WTC11 (cell line): ENCODE data around the gene MAPKAPK3. TPM values are rescaled to one million over a fixed set of nuclear protein-coding genes. Genes with fewer than 3 reads are reported as not detected.

Experiments
- ATAC-seq: fragments of 200-7000 bp; cut with Tn5 transposase; 2 replicates; pipeline ENCODE4 v1.10.0; 2021; ENCODE audit warnings: mild to moderate bottlenecking, moderate library complexity
- CTCF ChIA-PET: fragments of 300-600 bp; sonication (Branson Sonifier 250); formaldehyde crosslinking; loops from one replicate; lab custom pipeline; 2021; ENCODE audit warnings: antibody characterized with exemption; lab: Charles Lee
- POLR2A ChIA-PET: fragments of 350-600 bp; sonication (Branson Sonifier 250); formaldehyde crosslinking; loops from one replicate; lab custom pipeline; 2021; ENCODE audit warnings: antibody characterized with exemption; lab: Charles Lee
- DNase-seq: peaks from one replicate; pipeline ENCODE4 v3.0.0; 2021; ENCODE audit warnings: low spot score
- H3K27ac Mint-ChIP-seq: 2 replicates; pipeline ENCODE4 v1.8.0; 2021; ENCODE audit warnings: mixed read lengths
- H3K27me3 Mint-ChIP-seq: 2 replicates; pipeline ENCODE4 v1.8.0; 2021; ENCODE audit warnings: low read depth, mild to moderate bottlenecking, moderate library complexity, mixed read lengths
- H3K36me3 Mint-ChIP-seq: 2 replicates; pipeline ENCODE4 v1.8.0; 2021; ENCODE audit warnings: mixed read lengths
- H3K4me1 Mint-ChIP-seq: 2 replicates; pipeline ENCODE4 v1.8.0; 2022; ENCODE audit warnings: mixed read lengths
- H3K4me3 Mint-ChIP-seq: 2 replicates; pipeline ENCODE4 v1.8.0; 2021; ENCODE audit warnings: mild to moderate bottlenecking, moderate library complexity, mixed read lengths
- H3K9me3 Mint-ChIP-seq: 2 replicates; pipeline ENCODE4 v1.8.0; 2021; ENCODE audit warnings: mixed read lengths
- ESRRA ChIP-seq: sonication (generic); formaldehyde crosslinking; IDR thresholded peaks from 2 replicates; pipeline ENCODE4 v1.8.1; 2022; ENCODE audit warnings: mild to moderate bottlenecking, missing genetic modification reagents, borderline replicate concordance
- FOXJ3 ChIP-seq: sonication (generic); formaldehyde crosslinking; IDR thresholded peaks from 2 replicates; pipeline ENCODE4 v1.9.0; 2021; ENCODE audit warnings: missing genetic modification reagents, mild to moderate bottlenecking, borderline replicate concordance
- GRHL2 ChIP-seq: fragments of 250-450 bp; sonication (Bioruptor Pico); IDR thresholded peaks from 2 replicates; pipeline ENCODE4 v1.8.0; 2022; ENCODE audit warnings: mild to moderate bottlenecking, moderate library complexity; ENCODE audit not compliant: insufficient replicate concordance, severe bottlenecking
- IRF2 ChIP-seq: sonication (generic); formaldehyde crosslinking; IDR thresholded peaks from 2 replicates; pipeline ENCODE4 v1.8.0; 2022; ENCODE audit warnings: low read depth, missing genetic modification reagents, borderline replicate concordance
- RORB ChIP-seq: fragments of 250-450 bp; sonication (Bioruptor Pico); IDR thresholded peaks from 2 replicates; pipeline ENCODE4 v1.9.0; 2021; ENCODE audit warnings: mild to moderate bottlenecking
- ZBTB21 ChIP-seq: sonication (generic); formaldehyde crosslinking; IDR thresholded peaks from 2 replicates; pipeline ENCODE4 v1.8.1; 2023; ENCODE audit warnings: mild to moderate bottlenecking, missing genetic modification reagents, borderline replicate concordance
- ZMAT4 ChIP-seq: fragments of 250-450 bp; sonication (Bioruptor Pico); IDR thresholded peaks from 2 replicates; pipeline ENCODE4 v1.9.0; 2021; ENCODE audit warnings: mild to moderate bottlenecking
- ZNF232 ChIP-seq: sonication (generic); formaldehyde crosslinking; IDR thresholded peaks from 2 replicates; pipeline ENCODE4 v1.8.0; 2022; ENCODE audit warnings: mild to moderate bottlenecking, missing genetic modification reagents
- ZNF416 ChIP-seq: fragments of 250-450 bp; sonication (Bioruptor Pico); IDR thresholded peaks from 2 replicates; pipeline ENCODE4 v1.9.0; 2021; ENCODE audit warnings: mild to moderate bottlenecking, inconsistent platforms
- ZNF532 ChIP-seq: fragments of 250-450 bp; sonication (Bioruptor Pico); IDR thresholded peaks from 2 replicates; pipeline ENCODE4 v1.9.0; 2021; ENCODE audit warnings: mild to moderate bottlenecking, borderline replicate concordance
- total RNA-seq: library from RNA; stranded (reverse); gene quantifications from 3 replicates; pipeline ENCODE4 v1.2.3, GENCODE V29; 2021
- TF ChIP-seq, protein P1 (sequence below): fragments of 250-450 bp; sonication (Bioruptor Pico); IDR thresholded peaks from 2 replicates; pipeline ENCODE4 v1.9.0; 2021; ENCODE audit warnings: mild to moderate bottlenecking
- TF ChIP-seq, protein P2 (sequence below): sonication (generic); formaldehyde crosslinking; IDR thresholded peaks from 2 replicates; pipeline ENCODE4 v1.8.0; 2022; ENCODE audit warnings: mild to moderate bottlenecking, missing genetic modification reagents
- TF ChIP-seq, protein P3 (sequence below): sonication (generic); formaldehyde crosslinking; IDR thresholded peaks from 2 replicates; pipeline ENCODE4 v1.8.0; 2023; ENCODE audit warnings: missing genetic modification reagents, mild to moderate bottlenecking, borderline replicate concordance
- TF ChIP-seq, protein P4 (sequence below): sonication (generic); formaldehyde crosslinking; IDR thresholded peaks from 2 replicates; pipeline ENCODE4 v1.8.1; 2023; ENCODE audit warnings: mild to moderate bottlenecking, missing genetic modification reagents, moderate library complexity
- TF ChIP-seq, protein P5 (sequence below): sonication (generic); formaldehyde crosslinking; IDR thresholded peaks from 2 replicates; pipeline ENCODE4 v1.8.1; 2022; ENCODE audit warnings: missing genetic modification reagents, borderline replicate concordance

MAPKAPK3 gene
- total RNA-seq, 1 experiment from 2014 or later, result 60.2 TPM

DNA sequence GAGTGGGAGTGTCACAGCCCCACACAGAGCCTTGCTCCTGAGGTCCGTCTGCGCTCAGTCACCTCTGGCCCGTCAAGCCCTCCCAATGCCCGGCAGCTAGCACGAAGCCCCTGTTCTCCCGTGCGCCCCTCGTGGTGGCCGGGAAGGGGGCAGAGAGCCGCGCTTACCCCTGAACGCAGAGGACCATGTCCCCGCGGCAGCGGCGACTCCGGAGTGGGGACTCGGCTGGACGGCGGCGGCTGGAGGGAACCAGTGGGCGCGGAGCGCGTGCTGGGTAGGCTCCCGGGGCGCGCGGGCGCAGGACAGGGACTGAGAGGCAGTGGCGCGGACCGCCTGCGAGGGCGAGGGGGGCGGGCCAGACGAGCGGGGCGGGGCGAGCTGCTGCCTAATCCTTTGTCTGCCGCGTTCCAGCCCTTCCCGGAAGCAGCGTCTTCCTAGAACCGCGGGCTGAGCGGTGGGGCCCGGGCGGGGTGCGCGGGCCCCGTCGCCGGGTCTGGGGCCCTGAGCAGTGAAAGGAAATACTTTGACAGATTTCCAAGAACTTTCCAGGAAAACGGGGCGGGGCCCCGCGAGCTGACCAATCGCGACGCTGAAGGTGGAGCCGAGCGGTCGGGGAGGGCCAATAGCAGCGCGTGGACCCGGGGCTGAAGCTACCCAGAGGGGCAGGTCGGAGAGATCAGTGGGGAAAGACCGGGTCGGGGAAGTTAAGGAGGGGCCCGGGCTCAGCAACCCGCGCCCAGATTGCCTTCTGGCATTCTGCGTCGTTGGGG, 5.3 kb upstream of the MAPKAPK3 start, which contains the start of gene CISH (continued):
- TF ChIP-seq, protein P1, sequence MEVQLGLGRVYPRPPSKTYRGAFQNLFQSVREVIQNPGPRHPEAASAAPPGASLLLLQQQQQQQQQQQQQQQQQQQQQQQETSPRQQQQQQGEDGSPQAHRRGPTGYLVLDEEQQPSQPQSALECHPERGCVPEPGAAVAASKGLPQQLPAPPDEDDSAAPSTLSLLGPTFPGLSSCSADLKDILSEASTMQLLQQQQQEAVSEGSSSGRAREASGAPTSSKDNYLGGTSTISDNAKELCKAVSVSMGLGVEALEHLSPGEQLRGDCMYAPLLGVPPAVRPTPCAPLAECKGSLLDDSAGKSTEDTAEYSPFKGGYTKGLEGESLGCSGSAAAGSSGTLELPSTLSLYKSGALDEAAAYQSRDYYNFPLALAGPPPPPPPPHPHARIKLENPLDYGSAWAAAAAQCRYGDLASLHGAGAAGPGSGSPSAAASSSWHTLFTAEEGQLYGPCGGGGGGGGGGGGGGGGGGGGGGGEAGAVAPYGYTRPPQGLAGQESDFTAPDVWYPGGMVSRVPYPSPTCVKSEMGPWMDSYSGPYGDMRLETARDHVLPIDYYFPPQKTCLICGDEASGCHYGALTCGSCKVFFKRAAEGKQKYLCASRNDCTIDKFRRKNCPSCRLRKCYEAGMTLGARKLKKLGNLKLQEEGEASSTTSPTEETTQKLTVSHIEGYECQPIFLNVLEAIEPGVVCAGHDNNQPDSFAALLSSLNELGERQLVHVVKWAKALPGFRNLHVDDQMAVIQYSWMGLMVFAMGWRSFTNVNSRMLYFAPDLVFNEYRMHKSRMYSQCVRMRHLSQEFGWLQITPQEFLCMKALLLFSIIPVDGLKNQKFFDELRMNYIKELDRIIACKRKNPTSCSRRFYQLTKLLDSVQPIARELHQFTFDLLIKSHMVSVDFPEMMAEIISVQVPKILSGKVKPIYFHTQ (CRISPR knock-in tag), result no peak
- TF ChIP-seq, protein P2, sequence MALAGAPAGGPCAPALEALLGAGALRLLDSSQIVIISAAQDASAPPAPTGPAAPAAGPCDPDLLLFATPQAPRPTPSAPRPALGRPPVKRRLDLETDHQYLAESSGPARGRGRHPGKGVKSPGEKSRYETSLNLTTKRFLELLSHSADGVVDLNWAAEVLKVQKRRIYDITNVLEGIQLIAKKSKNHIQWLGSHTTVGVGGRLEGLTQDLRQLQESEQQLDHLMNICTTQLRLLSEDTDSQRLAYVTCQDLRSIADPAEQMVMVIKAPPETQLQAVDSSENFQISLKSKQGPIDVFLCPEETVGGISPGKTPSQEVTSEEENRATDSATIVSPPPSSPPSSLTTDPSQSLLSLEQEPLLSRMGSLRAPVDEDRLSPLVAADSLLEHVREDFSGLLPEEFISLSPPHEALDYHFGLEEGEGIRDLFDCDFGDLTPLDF (CRISPR knock-in tag), result peak; percentile 90
- TF ChIP-seq ESRRA (CRISPR knock-in tag) (0 out of 2 replicates have a peak, but pooled peaks have one; percentile 67), ZMAT4 (CRISPR knock-in tag) (no peak), IRF2 (CRISPR knock-in tag) (no peak), ZNF532 (CRISPR knock-in tag) (no peak), RORB (CRISPR knock-in tag) (no peak)
- TF ChIP-seq, protein P3, sequence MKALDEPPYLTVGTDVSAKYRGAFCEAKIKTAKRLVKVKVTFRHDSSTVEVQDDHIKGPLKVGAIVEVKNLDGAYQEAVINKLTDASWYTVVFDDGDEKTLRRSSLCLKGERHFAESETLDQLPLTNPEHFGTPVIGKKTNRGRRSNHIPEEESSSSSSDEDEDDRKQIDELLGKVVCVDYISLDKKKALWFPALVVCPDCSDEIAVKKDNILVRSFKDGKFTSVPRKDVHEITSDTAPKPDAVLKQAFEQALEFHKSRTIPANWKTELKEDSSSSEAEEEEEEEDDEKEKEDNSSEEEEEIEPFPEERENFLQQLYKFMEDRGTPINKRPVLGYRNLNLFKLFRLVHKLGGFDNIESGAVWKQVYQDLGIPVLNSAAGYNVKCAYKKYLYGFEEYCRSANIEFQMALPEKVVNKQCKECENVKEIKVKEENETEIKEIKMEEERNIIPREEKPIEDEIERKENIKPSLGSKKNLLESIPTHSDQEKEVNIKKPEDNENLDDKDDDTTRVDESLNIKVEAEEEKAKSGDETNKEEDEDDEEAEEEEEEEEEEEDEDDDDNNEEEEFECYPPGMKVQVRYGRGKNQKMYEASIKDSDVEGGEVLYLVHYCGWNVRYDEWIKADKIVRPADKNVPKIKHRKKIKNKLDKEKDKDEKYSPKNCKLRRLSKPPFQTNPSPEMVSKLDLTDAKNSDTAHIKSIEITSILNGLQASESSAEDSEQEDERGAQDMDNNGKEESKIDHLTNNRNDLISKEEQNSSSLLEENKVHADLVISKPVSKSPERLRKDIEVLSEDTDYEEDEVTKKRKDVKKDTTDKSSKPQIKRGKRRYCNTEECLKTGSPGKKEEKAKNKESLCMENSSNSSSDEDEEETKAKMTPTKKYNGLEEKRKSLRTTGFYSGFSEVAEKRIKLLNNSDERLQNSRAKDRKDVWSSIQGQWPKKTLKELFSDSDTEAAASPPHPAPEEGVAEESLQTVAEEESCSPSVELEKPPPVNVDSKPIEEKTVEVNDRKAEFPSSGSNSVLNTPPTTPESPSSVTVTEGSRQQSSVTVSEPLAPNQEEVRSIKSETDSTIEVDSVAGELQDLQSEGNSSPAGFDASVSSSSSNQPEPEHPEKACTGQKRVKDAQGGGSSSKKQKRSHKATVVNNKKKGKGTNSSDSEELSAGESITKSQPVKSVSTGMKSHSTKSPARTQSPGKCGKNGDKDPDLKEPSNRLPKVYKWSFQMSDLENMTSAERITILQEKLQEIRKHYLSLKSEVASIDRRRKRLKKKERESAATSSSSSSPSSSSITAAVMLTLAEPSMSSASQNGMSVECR (CRISPR knock-in tag), result peak; percentile 86
- TF ChIP-seq, all 79 proteins: peak for 33

DNA sequence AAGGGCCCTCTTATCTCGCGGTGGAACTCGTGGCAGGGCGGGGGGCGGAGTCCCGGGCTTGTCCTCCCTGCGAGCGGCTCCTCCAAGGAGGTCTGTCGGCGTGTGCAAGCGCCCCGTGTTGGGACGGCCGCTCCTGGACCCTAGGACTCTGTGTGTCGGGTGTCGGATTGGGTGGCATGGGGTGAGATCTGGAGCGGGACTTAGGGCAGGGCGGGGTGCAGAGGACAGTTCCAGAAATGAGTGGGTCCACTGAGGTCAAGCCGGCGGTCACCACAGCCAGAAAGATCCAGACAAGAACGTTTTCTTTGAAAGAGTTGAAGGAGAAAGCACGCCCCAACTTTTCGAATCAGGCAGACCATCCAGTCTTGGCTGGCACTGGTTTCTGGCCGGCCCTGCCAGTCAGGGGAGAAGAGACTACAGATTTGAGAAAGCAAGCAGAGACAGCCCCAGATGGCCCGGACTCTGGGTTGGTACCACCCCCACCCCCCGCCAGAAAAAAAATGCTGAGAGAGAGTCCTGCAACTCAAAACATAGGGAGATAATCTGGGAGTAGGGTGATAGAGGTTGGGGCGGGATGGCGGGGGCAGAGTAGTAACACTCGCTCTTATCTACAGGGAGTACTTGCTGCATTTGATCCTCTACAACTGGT, 4.6 kb upstream of the MAPKAPK3 start:
- Mint-ChIP-seq H3K27ac (no peak overlapping the region), H3K9me3 (no peaks in the 10 kb centered on the region), H3K4me3 (peak overlapping the region; percentile 76), H3K36me3 (no peaks in the 10 kb centered on the region), H3K4me1 (peaks cover 24% of the 10 kb centered on the region), H3K27me3 (peaks cover 51% of the 10 kb centered on the region)
- CTCF ChIA-PET, result interaction anchor here (0.6 to 10.1 kb wide), 58 partner anchors 11 to 823 kb away, joined by 3 to 202 read pairs (median 4); partner anchors contain the start of genes C3orf18, CYB561D2, HEMK1 and HYAL3
- ATAC-seq (no peak), DNase-seq (no peak)
- POLR2A ChIA-PET, result interaction anchor here (0.7 to 1.3 kb wide), 2 partner anchors 20 to 275 kb away, joined by 3 read pairs; no protein-coding TSS in a partner anchor
- no peak for TF ChIP-seq ZBTB21 (CRISPR knock-in tag)
- TF ChIP-seq ZNF416 (CRISPR knock-in tag), result no peak
- no peak for TF ChIP-seq GRHL2 (CRISPR knock-in tag)
- TF ChIP-seq FOXJ3 (CRISPR knock-in tag), result no peak
- no peak for TF ChIP-seq ZNF232
- TF ChIP-seq, protein P4, sequence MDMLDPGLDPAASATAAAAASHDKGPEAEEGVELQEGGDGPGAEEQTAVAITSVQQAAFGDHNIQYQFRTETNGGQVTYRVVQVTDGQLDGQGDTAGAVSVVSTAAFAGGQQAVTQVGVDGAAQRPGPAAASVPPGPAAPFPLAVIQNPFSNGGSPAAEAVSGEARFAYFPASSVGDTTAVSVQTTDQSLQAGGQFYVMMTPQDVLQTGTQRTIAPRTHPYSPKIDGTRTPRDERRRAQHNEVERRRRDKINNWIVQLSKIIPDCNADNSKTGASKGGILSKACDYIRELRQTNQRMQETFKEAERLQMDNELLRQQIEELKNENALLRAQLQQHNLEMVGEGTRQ (CRISPR knock-in tag), result no peak
- TF ChIP-seq, protein P5, sequence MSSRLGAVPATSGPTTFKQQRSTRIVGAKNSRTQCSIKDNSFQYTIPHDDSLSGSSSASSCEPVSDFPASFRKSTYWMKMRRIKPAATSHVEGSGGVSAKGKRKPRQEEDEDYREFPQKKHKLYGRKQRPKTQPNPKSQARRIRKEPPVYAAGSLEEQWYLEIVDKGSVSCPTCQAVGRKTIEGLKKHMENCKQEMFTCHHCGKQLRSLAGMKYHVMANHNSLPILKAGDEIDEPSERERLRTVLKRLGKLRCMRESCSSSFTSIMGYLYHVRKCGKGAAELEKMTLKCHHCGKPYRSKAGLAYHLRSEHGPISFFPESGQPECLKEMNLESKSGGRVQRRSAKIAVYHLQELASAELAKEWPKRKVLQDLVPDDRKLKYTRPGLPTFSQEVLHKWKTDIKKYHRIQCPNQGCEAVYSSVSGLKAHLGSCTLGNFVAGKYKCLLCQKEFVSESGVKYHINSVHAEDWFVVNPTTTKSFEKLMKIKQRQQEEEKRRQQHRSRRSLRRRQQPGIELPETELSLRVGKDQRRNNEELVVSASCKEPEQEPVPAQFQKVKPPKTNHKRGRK (CRISPR knock-in tag), result no peak
